ENCODE data around the gene SDF4. TPM values are rescaled to one million over a fixed set of nuclear protein-coding genes. Genes with fewer than 3 reads are reported as not detected.

SDF4 gene
- total RNA-seq, 1 experiment from 2014 or later = 82.0 TPM

GRCh38 chr1:1181938-1182410 lies 49.8 kb downstream of the SDF4 start:
- Histone ChIP-seq H3K4me2 (ENCODE audit: insufficient read depth, insufficient read length, low read length) (no peak overlapping the region), H3K9me3 (ENCODE audit: control insufficient read depth, low read depth, low read length) (no peaks in the 10 kb centered on the region), H3K79me1 (ENCODE audit: insufficient read depth, low read depth, low read length, poor library complexity, severe bottlenecking) (no peaks in the 10 kb centered on the region), H3K27ac (ENCODE audit: insufficient read length, low read depth, low read length) (no peak overlapping the region), H4K91ac (ENCODE audit: insufficient read length, low read depth, low read length) (no peak overlapping the region), H3K27me3 (ENCODE audit: insufficient read depth, low read length) (no peaks in the 10 kb centered on the region), H3K79me2 (ENCODE audit: insufficient read depth, low read length) (no peaks in the 10 kb centered on the region), H3K14ac (ENCODE audit: insufficient read depth, low read length) (no peak overlapping the region), H2BK15ac (ENCODE audit: low read depth, low read length) (no peak overlapping the region), H2BK20ac (ENCODE audit: low read depth, low read length, poor library complexity, severe bottlenecking) (no peak overlapping the region), H3T11ph (ENCODE audit: low read length) (no peak overlapping the region), H3K4ac (ENCODE audit: low read depth, low read length) (no peak overlapping the region), H3K4me1 (ENCODE audit: insufficient read depth, low read length) (peaks cover under 1% of the 10 kb centered on the region; the same call in 1 of the 2 replicates), H2BK120ac (ENCODE audit: low read depth, low read length, poor library complexity, severe bottlenecking) (no peak overlapping the region), H3K23ac (ENCODE audit: insufficient read length, low read depth, low read length) (no peak overlapping the region), H4K8ac (replicated peaks; ENCODE audit: insufficient read length, low read depth, low read length) (no peak overlapping the region), H2AFZ (ENCODE audit: low read length) (no peak overlapping the region), H3K23me2 (ENCODE audit: insufficient read length, low read depth, low read length, poor library complexity, severe bottlenecking) (no peaks in the 10 kb centered on the region), H3K18ac (ENCODE audit: insufficient read length, low read depth, low read length) (no peak overlapping the region), H3K9ac (ENCODE audit: extremely low read depth, insufficient read length, low read length) (no peak overlapping the region), H2AK5ac (ENCODE audit: insufficient read length, low read length) (no peak overlapping the region), H4K20me1 (ENCODE audit: control insufficient read depth, insufficient read depth, insufficient read length) (no peaks in the 10 kb centered on the region), H4K5ac (ENCODE audit: insufficient read length, low read depth, low read length) (no peak overlapping the region), H3K56ac (ENCODE audit: insufficient read length, low read depth, low read length) (no peak overlapping the region), H2BK5ac (ENCODE audit: insufficient read length, low read length) (no peak overlapping the region), H2BK12ac (ENCODE audit: insufficient read length, low read depth, low read length) (no peak overlapping the region)
- H3K9me3 Mint-ChIP-seq = no peaks in the 10 kb centered on the region; a peak in 1 of 5 replicates
- no peak overlapping the region for H3K4me3 Mint-ChIP-seq
- H3K27ac Mint-ChIP-seq = no peak overlapping the region
- WGBS (ENCODE audit: extremely low coverage, insufficient read length, low lambda C conversion rate) = no CpG with 5 or more reads among the region's 21 CpGs
- H3K4me1 Mint-ChIP-seq = peaks cover 3 to 9% of the 10 kb centered on the region in 2 experiments
- no peaks in the 10 kb centered on the region for H3K27me3 Mint-ChIP-seq (ENCODE audit: low read depth)
- DNase-seq = peak; percentile 24
- no peak for TF ChIP-seq CTCF (conservative IDR thresholded peaks at IDR 0.05)
- H3K36me3 Mint-ChIP-seq (ENCODE audit: insufficient read depth in 1 of 3, low read depth in 3 of 3) = peaks cover 0 to 7% (median 0%) of the 10 kb centered on the region in 3 experiments; a peak in 1 of 7 replicates

Measured in H9 (cell line).